ENCODE results near the gene USP51. TPM values are rescaled to one million over a fixed set of nuclear protein-coding genes. Genes with fewer than 3 reads are reported as not detected.
A peak's percentile ranks its signal among the peaks of the same experiment; 100 is the strongest.

Gene USP51
- total and polyA plus RNA-seq, 2 experiments from 2014 or later: 0.33 to 5.8 TPM

DNA sequence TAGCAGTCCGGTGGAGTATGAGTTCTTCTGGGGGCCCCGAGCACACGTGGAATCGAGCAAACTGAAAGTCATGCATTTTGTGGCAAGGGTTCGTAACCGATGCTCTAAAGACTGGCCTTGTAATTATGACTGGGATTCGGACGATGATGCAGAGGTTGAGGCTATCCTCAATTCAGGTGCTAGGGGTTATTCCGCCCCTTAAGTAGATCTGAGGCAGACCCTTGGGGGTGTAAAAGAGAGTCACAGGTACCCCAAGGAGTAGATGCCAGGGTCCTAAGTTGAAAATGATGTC lies 36.9 kb downstream of the USP51 start:
- H3K79me2 ChIP-seq: peaks cover 8% of the 10 kb centered on the region
- peak overlapping the region; percentile 75 for H3K4me2 ChIP-seq
- H3K4me3 ChIP-seq: peak overlapping the region; percentile 61
- H4K20me1 ChIP-seq (ENCODE audit: insufficient read depth, poor library complexity, severe bottlenecking): no peaks in the 10 kb centered on the region
- no peaks in the 10 kb centered on the region for H3K27me3 ChIP-seq
- H3K36me3 ChIP-seq (replicated peaks; ENCODE audit: insufficient read depth, low read depth): no peaks in the 10 kb centered on the region
- DNase-seq (ENCODE audit: low spot score): no peak
- WGBS (ENCODE audit: low lambda C conversion rate, missing lambda C conversion rate): 34% methylated on average over 9 of the region's 9 CpGs
- no peak for TF ChIP-seq EZH2phosphoT487 (IDR thresholded peaks at IDR 0.05; ENCODE audit: low read depth, severe bottlenecking, unreplicated experiment)
- TF ChIP-seq CTCF (IDR thresholded peaks at IDR 0.05; ENCODE audit: poor library complexity): no peak
- TF ChIP-seq EZH2 (IDR thresholded peaks at IDR 0.05; ENCODE audit: borderline replicate concordance): no peak
- no peaks in the 10 kb centered on the region for H3K9me3 ChIP-seq (ENCODE audit: low read depth)
- no peaks in the 10 kb centered on the region for H3K4me1 ChIP-seq (ENCODE audit: insufficient read depth)
- peak overlapping the region; percentile 88 for H3K27ac ChIP-seq
- H3K9me2 ChIP-seq (replicated peaks; ENCODE audit: insufficient read depth): no peaks in the 10 kb centered on the region
- H2AFZ ChIP-seq: no peak overlapping the region

GRCh38 chrX:55451990-55452832 lies 37.4 kb downstream of the USP51 start, which contains the start of gene MAGEH1:
TSS of gene MAGEH1 (plus strand) at chrX:55452127. CDS start at chrX:55452375, 248 bp downstream.
- Histone ChIP-seq H3K27ac (peak within 1 kb of the TSS; percentile 88), H2AFZ (peak within 1 kb of the TSS; percentile 84), H3K9me2 (replicated peaks; ENCODE audit: insufficient read depth) (no peaks in the 10 kb centered on the region), H3K27me3 (no peaks in the 10 kb centered on the region), H3K4me3 (peak within 1 kb of the TSS; percentile 61), H3K4me1 (ENCODE audit: insufficient read depth) (no peaks in the 10 kb centered on the region), H3K4me2 (peak within 1 kb of the TSS; percentile 75), H3K9me3 (ENCODE audit: low read depth) (no peaks in the 10 kb centered on the region), H3K36me3 (replicated peaks; ENCODE audit: insufficient read depth, low read depth) (no peaks in the 10 kb centered on the region), H4K20me1 (ENCODE audit: insufficient read depth, poor library complexity, severe bottlenecking) (no peaks in the 10 kb centered on the region), H3K79me2 (peaks cover 8% of the 10 kb centered on the region)
- peak; percentile 84 for DNase-seq (ENCODE audit: low spot score)
- TF ChIP-seq EZH2phosphoT487 (IDR thresholded peaks at IDR 0.05; ENCODE audit: low read depth, severe bottlenecking, unreplicated experiment): no peak
- TF ChIP-seq EZH2 (IDR thresholded peaks at IDR 0.05; ENCODE audit: borderline replicate concordance): no peak
- no peak for TF ChIP-seq CTCF (IDR thresholded peaks at IDR 0.05; ENCODE audit: poor library complexity)
- 52% methylated on average over 43 of the region's 43 CpGs for WGBS (ENCODE audit: low lambda C conversion rate, missing lambda C conversion rate)

DNA sequence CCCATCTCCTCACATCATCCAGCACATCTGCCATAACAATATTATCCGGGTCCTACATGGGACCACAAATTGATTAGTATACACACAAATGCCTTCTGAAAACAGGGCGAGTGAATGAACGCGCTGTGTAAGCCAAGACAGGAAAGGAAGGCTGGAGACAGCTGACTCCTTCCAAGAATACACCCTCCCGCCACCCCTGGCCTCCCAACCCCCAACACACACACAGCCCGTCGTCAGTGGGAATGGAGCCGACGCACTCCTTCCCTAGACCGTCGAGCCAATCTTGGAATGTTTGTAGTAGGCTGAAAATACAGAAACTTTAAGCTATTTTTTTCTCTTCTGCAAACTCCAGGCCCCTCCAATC lies 38.0 kb downstream of the USP51 start:
- Histone ChIP-seq H3K27ac (peak overlapping the region; percentile 88), H3K4me2 (peak overlapping the region; percentile 75), H3K79me2 (peaks cover 8% of the 10 kb centered on the region), H3K4me1 (ENCODE audit: insufficient read depth) (no peaks in the 10 kb centered on the region), H3K9me2 (replicated peaks; ENCODE audit: insufficient read depth) (no peaks in the 10 kb centered on the region), H3K27me3 (no peaks in the 10 kb centered on the region), H3K4me3 (peak overlapping the region; percentile 44), H3K36me3 (replicated peaks; ENCODE audit: insufficient read depth, low read depth) (no peaks in the 10 kb centered on the region), H3K9me3 (ENCODE audit: low read depth) (no peaks in the 10 kb centered on the region), H2AFZ (peak overlapping the region; percentile 84), H4K20me1 (ENCODE audit: insufficient read depth, poor library complexity, severe bottlenecking) (no peaks in the 10 kb centered on the region)
- 41% methylated on average over 11 of the region's 11 CpGs for WGBS (ENCODE audit: low lambda C conversion rate, missing lambda C conversion rate)
- TF ChIP-seq EZH2 (IDR thresholded peaks at IDR 0.05; ENCODE audit: borderline replicate concordance) (no peak), CTCF (IDR thresholded peaks at IDR 0.05; ENCODE audit: poor library complexity) (no peak), EZH2phosphoT487 (IDR thresholded peaks at IDR 0.05; ENCODE audit: low read depth, severe bottlenecking, unreplicated experiment) (no peak)
- DNase-seq (ENCODE audit: low spot score): no peak

Measured in hepatocyte (in vitro differentiated cells).